ENCODE measurements around the gene PIP5K1B.

DNA sequence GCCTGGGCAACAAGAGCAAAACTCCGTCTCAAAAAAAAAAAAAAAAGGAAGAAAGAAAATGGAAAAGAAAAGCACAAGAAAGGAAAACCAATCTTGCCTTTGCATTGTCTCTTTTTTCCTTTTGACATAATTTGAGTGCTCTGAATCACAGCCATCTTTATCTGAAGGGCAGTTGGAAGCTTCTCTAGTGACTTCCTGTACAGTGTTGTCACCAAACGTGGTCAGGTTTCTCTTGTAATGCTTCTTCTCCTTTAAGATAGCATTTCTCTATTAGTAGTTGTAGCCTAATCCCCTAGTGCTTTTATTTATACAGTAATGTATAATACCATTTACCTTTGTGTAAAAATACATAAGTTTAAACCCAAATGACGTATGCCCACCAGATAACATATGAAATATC is 290.7 kb downstream of the PIP5K1B start:
- TF ChIP-seq, protein P1, sequence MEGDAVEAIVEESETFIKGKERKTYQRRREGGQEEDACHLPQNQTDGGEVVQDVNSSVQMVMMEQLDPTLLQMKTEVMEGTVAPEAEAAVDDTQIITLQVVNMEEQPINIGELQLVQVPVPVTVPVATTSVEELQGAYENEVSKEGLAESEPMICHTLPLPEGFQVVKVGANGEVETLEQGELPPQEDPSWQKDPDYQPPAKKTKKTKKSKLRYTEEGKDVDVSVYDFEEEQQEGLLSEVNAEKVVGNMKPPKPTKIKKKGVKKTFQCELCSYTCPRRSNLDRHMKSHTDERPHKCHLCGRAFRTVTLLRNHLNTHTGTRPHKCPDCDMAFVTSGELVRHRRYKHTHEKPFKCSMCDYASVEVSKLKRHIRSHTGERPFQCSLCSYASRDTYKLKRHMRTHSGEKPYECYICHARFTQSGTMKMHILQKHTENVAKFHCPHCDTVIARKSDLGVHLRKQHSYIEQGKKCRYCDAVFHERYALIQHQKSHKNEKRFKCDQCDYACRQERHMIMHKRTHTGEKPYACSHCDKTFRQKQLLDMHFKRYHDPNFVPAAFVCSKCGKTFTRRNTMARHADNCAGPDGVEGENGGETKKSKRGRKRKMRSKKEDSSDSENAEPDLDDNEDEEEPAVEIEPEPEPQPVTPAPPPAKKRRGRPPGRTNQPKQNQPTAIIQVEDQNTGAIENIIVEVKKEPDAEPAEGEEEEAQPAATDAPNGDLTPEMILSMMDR (IDR thresholded peaks at IDR 0.05 in 4 of 5, conservative IDR thresholded peaks at IDR 0.05 in 1 of 5) = no peak
- TF ChIP-seq POLR2A (IDR thresholded peaks at IDR 0.05) = no peak
